H4 (cell line): Measurements from ENCODE around the gene PRPSAP1. TPM values are rescaled to one million over a fixed set of nuclear protein-coding genes. Genes with fewer than 3 reads are reported as not detected.
A peak's percentile ranks its signal among the peaks of the same experiment; 100 is the strongest.
"Not testable (repeated sequence)": the region's sequence is repeated elsewhere in the genome, so short reads cannot be mapped to it uniquely, and the experiment has no call there.

Experiments used
- DNase-seq: peaks from one replicate; pipeline ENCODE4 v3.0.0-alpha.2; 2015; ENCODE audit warnings: low spot score
- total RNA-seq: library from RNA; depleted of rRNA; stranded (reverse); fragments of >200 nt; shearing (Covaris generic); gene quantifications from 2 replicates; pipeline ENCODE4 v1.2.3, GENCODE V29; 2014

The PRPSAP1 gene
- total RNA-seq, 1 experiment from 2014 or later = 49.7 TPM

DNA sequence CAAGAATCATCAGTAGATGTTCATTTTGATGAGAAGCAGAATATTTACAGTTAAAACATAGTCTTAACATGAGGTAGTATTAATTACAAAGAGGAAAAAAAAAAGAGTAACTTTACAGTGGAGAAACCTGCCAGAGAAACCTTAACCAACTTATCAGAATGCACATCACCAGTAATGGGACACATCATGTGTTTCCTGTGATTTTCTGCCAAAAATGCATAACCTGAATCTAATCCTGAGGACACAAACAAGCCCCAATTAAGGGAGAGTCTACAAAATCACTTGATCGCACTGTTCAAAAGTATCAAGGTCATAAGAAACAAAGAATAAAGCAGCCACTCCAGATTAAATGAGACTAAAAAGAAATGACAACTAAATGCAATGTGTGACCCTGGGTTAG lies 27.4 kb downstream of the PRPSAP1 start:
- DNase-seq = no peak

DNA sequence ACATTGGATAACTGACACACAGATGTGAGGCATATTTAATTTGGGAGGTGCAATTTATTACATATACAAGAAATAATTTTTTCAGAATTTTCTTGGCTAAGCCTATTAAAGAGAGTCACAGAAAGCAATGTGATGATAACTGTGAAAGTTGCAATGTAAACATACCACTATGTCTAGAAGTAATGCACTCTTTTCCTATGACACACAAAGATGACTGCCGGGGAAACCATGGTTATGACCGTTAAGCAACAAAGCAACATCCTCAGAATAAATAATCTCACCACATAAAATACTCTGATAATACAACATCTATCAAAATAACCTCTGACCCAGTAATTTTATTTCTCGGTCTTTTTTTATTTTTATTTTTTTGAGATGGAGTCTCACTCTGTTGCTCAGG lies 35.1 kb downstream of the PRPSAP1 start:
- DNase-seq = no peak

DNA sequence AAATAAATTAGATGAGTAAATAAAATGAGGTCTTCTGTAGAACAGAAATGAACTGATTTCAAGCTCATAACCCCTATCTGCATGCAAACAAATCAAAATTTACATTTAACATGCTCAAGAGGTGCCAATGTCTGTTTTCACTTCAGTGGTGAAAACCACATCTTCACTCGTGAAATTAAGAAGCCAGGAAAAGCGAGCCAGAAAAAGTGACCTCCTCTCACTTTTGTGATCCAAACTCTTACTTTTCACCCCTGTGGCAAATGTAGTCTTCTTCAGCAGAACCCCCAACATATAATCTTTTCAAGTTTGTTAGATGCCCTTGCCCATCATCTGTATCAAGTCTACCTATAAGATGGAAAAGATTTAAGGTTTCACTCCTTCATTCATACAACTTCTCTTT lies 36.2 kb downstream of the PRPSAP1 start:
- DNase-seq = no peak

GRCh38 chr17:76314392-76315227 lies 39.1 kb downstream of the PRPSAP1 start:
- DNase-seq = no peak

DNA sequence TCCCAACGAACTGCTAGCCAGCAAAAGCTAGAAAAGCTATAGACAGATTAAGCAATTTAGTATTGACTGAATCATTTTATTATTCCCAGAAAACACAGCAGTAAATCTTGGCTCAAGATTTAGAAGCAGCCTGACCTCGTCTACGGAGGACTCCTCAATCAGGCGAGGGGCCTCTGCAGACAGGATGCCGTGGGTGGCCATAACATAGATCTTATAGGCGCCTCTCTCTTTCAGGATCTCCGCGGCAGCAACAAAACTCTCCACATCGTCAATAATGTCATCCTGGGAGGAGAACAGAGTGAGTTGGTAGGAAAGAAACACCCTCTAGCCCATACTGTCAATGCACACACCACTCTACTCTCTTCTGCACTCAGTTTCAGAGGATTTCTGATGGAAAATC lies 41.0 kb downstream of the PRPSAP1 start:
- DNase-seq = no peak

GRCh38 chr17:76309461-76309860 lies 44.3 kb downstream of the PRPSAP1 start:
- no peak for DNase-seq

GRCh38 chr17:76307966-76308338 lies 45.8 kb downstream of the PRPSAP1 start, which contains the start of gene QRICH2:
TSS of gene QRICH2 (minus strand) at chr17:76308276. CDS start at chr17:76307998, 278 bp downstream.
- no peak for DNase-seq

DNA sequence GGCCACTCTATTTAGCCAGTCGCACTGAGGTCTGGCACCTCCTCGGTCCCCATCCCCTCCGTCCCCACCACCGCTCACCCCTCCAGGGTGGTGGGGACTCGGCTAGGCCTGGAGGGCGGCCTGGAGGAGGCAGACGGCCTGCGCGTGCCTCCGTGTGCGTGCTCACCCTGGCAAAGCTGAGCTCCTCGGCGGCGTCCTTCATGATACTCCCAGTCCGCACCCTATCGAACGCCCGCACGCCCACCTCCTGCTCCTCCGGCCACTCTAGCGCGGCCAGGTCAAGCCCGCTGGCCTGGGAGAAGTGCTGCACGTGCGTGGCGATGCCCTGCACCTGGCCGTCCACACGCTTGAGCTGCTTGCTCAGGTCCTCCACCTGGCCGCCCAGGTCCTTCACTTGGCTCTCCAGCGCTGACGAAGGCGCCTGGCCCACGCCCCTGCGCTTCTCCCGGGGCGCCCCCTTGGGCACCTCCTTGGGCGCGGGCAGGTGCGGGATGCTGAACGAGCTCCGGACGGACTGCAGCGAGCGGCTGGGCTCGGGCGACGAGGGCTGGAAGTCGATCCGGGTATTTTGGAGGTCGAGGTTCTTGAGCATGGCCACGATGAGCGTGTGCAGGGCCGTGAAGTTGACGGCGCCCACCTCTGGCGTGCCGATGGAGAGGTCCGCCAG lies 46.3 kb downstream of the PRPSAP1 start:
- DNase-seq = no peak

DNA sequence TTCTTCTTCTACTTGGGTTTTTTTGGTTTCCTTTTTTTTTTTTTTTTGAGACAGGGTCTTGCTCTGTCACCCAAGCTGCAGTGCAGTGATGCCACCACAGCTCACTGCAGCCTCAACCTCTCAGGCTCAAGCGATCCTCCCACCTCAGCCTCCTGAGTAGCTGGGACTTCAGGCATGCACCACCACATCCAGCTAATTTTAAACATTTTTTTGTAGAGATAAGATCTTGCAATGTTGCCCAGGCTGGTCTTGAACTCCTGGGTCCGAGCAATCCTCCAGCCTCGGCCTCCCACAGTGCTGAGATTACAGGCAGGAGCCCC lies 48.6 kb downstream of the PRPSAP1 start:
- not testable (repeated sequence) for DNase-seq

- no peak for DNase-seq
Observed at GRCh38 chr17:76304226-76305134, 49.2 kb downstream of the PRPSAP1 start.

DNA sequence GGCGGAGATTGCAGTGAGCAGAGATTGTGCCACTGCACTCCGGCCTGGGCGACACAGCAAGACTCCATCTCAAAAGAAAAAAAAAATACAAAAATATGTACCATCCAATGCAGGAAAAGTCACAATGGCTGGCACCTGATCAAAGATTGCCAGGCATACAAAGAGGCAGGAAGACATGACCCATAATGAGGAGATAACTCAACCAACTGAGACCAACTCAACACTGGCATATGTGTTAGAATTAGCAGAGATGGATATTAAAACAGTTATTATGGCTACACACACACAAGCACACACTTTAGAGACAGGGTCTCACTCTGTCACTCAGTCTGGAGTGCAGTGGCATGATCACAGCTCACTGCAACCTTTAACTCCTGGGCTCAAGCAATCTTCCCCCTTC lies 56.3 kb downstream of the PRPSAP1 start:
- no peak for DNase-seq

DNA sequence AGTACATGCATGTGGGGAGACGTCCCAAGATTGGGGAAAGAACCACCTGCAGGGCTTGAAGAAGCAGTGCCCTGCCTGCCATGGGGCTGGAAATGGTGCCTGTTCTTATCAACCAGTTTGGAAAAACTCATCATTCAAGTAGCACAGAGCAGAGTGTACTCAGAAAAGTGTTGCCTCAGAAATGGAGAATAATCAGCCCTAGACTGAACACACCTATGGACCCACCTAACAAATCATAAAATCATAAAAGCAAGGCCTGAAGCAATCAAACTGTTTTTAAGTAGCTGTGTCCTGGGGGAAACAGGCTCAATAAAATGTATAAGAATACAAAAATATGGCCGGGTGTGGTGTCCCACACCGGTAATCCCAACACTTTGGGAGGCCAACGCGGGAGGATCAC lies 56.8 kb downstream of the PRPSAP1 start:
- DNase-seq = no peak

DNA sequence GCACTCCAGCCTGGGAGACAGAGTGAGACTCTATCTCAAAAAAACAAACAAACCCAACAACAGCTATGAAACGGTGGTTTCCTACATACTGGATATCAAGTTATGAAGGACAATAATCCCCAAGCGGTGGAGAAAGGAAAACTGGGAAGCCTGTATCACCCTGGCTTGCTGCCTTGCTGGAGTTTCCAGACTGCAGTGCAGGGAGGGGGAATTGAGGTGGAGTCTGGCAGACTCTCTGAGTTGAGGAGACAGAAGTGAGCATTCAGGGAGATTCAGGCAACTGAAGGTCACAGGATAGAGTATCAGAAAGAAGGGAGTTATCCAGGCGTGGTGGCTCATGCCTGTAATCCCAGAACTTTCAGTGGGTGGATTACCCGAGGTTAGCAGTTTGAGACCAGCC lies 57.5 kb downstream of the PRPSAP1 start:
- DNase-seq = no peak

DNA sequence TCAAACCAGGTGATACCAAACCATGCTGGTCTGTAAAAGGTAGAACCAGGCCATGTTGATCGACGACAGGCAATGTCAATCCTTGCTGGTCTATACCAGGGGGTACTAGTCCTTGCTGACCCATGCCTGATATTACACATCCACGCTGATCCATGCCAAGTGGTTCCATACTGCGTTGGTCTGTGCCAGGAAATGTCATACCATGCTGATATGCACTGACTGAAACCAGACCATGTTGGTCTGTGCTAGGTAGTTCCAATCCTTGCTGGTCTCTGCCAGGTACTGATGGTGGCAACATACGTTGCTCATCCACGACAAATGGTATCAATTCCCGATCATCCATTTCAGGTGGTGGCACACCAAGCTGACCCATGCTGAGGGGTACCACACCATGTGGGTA lies 60.6 kb downstream of the PRPSAP1 start:
- DNase-seq = no peak

- DNase-seq = no peak
Observed at GRCh38 chr17:76292567-76292966, 61.1 kb downstream of the PRPSAP1 start.

GRCh38 chr17:76281573-76282371 lies 71.9 kb downstream of the PRPSAP1 start:
- no peak for DNase-seq

GRCh38 chr17:76280650-76281049 lies 73.1 kb downstream of the PRPSAP1 start:
- DNase-seq = no peak

GRCh38 chr17:76279742-76280287 lies 73.9 kb downstream of the PRPSAP1 start:
- no peak for DNase-seq

DNA sequence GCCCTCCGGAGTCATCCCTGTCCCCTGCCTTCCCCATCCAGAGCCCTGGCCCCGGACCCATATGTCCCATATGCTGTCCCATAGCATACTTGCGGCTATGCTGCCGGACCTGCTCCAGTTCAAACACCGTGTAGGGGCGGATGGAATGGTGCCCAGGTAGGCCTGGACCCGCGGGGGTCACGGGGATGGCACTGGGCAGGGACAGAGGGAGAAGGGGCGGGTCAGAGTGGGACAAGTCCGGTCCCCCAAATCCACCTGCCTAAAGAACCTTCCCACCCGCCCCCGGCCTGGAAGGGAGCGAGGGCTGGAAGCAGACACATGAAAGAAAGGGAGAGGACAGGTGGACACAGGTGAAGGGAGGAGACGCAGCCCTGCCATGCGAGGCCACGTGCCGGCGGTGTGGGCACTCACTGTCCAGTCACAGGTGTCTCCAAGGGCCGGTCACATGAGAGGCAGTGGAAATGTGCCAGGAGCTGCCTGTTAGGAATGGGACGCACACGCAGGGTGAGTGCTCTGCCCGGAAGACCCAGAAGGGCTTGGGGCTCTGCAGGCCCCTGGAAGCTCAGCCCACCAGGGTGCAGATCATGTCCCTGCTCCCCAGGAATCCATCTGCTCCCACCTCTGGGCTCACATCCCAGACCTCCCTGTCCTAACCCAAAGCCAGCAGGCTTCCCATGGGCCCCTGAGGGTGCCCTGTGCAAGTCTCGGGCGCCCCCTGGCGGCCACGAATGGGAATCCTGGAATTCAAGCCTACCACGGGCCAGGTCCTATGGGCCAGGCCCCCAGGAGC lies 74.6 kb downstream of the PRPSAP1 start:
- peak; percentile 60 for DNase-seq

DNA sequence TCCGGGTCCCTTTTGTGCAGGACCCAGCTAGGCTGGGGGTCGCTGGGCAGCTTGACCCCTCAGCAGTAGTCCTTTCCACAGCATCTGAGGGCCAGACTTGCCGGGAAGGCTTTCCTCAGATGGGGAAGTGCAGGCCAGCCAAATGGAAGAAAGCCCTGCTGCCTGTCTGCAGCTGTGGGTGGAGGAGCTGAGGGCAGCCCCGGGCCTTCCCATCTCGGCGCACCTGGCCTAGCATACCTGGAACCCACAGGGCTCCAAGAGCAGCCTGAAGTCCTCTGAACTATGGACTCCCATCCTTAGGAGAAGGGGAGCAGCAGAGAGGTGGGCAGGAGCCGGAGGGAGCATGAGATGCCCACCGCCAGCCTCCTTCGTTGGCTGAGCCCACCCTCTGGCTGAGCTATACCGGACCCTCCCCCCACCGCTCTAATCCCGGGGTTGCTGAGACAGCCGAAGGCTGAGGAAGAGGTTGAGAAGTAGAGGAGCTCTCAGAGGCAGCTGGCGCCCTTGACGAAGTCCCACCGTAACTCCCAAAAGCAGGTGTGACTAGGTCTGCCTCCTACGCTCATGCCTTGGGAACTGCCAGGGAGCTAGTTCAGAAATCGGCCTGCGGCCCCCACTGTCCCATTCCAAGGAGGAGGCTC lies 75.3 kb downstream of the PRPSAP1 start:
- no peak for DNase-seq
